ENCODE measurements around the gene LRRC1. TPM values are rescaled to one million over a fixed set of nuclear protein-coding genes. Genes with fewer than 3 reads are reported as not detected.

LRRC1 gene
- total and polyA plus RNA-seq, 2 donors (not counting 3 experiments of a cell fraction or from before 2014, with no cell fraction given): 5.6 to 11.7 TPM

- TF ChIP-seq POLR2A (IDR thresholded peaks at IDR 0.05; ENCODE audit: low read depth, low read length) (no peak), EZH2 (IDR thresholded peaks at IDR 0.05; ENCODE audit: borderline replicate concordance, low read depth, low read length, severe bottlenecking) (no peak), JUN (IDR thresholded peaks at IDR 0.05; ENCODE audit: borderline replicate concordance, insufficient read depth, insufficient read length, low read depth) (no peak), GATA2 (IDR thresholded peaks at IDR 0.05; ENCODE audit: insufficient read depth, insufficient read length, low read depth, low read length) (no peak), POLR2AphosphoS5 (IDR thresholded peaks at IDR 0.05; ENCODE audit: insufficient read depth, low read depth, low read length) (no peak), CTCF (IDR thresholded peaks at IDR 0.05; ENCODE audit: extremely low read depth in 1 of 2, insufficient read depth in 1 of 2, low read depth in 1 of 2, low read length in 2 of 2) (no peak), FOS (IDR thresholded peaks at IDR 0.05; ENCODE audit: borderline replicate concordance, insufficient read depth, low read length) (no peak)
- TF ChIP-seq, protein P1, sequence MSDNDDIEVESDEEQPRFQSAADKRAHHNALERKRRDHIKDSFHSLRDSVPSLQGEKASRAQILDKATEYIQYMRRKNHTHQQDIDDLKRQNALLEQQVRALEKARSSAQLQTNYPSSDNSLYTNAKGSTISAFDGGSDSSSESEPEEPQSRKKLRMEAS (IDR thresholded peaks at IDR 0.05; ENCODE audit: insufficient read depth, insufficient read length): no peak
- ChIA-PET POLR2A (no interaction called here), CTCF (no interaction called here)
- Histone ChIP-seq H3K36me3 (ENCODE audit: control insufficient read depth in 2 of 2, extremely low read depth in 1 of 2, insufficient read depth in 2 of 2, low read length in 2 of 2) (no peaks in the 10 kb centered on the region), H3K9me1 (replicated peaks; ENCODE audit: control insufficient read depth, extremely low read depth, insufficient read depth, low read length) (no peaks in the 10 kb centered on the region), H4K20me1 (replicated peaks; ENCODE audit: control insufficient read depth, extremely low read depth, insufficient read depth, low read length) (peaks cover 2% of the 10 kb centered on the region), H2AFZ (ENCODE audit: low read depth, low read length) (no peak overlapping the region), H3K4me1 (ENCODE audit: control insufficient read depth, extremely low read depth, insufficient read depth, low read length) (peaks cover 30% of the 10 kb centered on the region), H3K9ac (replicated peaks; ENCODE audit: extremely low read depth, insufficient read depth, low read length) (no peak overlapping the region), H3K4me3 (replicated peaks in 1 of 3; ENCODE audit: insufficient read depth in 1 of 3, low read depth in 1 of 3, low read length in 3 of 3) (no peak overlapping the region), H3K27me3 (ENCODE audit: control insufficient read depth in 2 of 2, insufficient read depth in 2 of 2, low read length in 2 of 2) (no peaks in the 10 kb centered on the region), H3K79me2 (ENCODE audit: control insufficient read depth, insufficient read depth, low read length) (peaks cover 1% of the 10 kb centered on the region), H3K4me2 (ENCODE audit: insufficient read depth, low read length) (no peak overlapping the region), H3K27ac (ENCODE audit: insufficient read depth, low read depth, low read length) (no peak overlapping the region), H3K9me3 (replicated peaks; ENCODE audit: control insufficient read depth, insufficient read depth, low read length) (no peaks in the 10 kb centered on the region)
- no peak for FAIRE-seq
- no peak for DNase-seq (ENCODE audit: low read depth, low spot score)
- no TSS peak for BruUV-seq (replicated peaks)
- dilution Hi-C loops (cut with MboI; ENCODE audit: extremely low pct_ligation_motif_present, low sequenced_read_pairs) (no loop called here), intact Hi-C loops (cut with micrococcal nuclease) (loop anchor here (5.0 kb wide), 1 partner anchor 123 kb away; no protein-coding TSS in a partner anchor)
Measured at GRCh38 chr6:53854843-53855567, 60.2 kb downstream of the LRRC1 start.
